HG02885 (cell line): ENCODE results near the gene RTN4R.
"Not testable (repeated sequence)": the region's sequence is repeated elsewhere in the genome, so short reads cannot be mapped to it uniquely, and the experiment has no call there.

Experiments used
- ATAC-seq: cut with Tn5 transposase; IDR thresholded peaks from one replicate; pipeline ENCODE4 v1.9.1; 2021; ENCODE audit warnings: mild to moderate bottlenecking; ENCODE audit not compliant: unreplicated experiment, poor library complexity

Gene RTN4R

DNA sequence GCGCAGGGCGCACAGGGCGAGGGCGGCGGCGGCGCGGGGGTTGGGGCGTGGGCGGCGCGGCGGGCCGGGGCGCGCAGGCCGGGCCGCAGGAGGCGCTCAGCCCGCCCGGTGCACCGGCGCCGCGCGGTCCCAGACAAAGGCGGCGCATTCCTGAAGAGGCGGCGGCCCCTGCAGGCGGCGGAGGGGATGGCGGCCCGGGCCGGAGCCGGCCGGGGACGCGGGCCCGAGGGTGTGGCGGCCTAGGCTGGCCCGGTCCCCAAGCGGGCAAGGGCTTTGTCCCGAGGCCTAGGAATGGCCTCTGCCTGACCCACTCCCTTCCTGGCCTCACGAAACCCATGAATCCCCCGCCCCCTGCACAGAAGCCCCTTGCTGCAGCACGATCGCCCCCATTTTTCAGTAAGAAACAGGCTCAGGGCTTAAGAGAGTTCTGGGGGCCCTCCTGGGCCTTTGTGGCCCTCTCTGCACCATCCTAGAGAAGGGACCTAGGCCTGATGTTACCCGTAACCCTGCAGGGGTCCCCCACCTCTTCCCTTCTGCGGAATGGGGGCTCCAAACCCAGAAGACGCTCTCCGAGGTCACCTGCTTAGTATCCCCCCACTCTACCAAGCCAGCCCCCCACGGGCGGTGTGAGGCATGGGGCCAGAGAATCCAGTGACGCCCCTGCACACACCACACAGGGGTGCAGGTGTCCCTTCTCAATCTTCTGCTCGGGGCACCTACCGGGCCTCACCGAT lies at the start of gene RTN4R:
Gene RTN4R, minus strand, starts transcription at position 40 of the 734 bp plus-strand sequence. CDS start 226 bp downstream, outside the sequence.
- ATAC-seq, result peak; percentile 62

DNA sequence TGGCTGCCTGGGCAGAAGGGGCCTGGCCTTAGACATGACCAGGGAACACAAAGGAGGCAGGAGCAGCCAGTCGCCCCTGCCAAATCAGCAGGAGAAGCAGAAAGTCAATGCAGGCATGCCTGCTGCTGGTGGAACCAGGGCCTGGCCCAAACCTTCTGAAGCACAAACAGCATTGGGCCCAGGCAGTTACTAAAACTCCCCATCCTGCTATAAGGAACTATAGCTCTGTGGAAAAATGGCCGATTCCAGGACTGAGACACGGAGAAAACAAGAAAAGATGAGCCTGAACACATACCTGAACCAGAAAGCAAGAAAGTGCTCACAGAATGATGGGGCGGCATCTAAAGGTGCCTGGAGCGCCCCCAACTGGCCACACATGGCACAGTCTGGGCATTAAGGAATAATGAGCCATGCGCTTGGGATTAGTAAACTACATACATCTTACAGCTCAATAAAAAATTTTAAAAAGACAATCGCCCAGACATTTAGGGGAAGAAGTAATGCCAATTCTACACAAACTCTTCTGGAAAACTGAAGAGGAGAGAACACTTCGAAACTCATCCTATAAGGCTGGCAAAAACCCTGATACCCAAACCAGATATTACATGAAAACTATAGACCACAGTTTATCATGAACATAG lies 49.4 kb upstream of the RTN4R start:
- ATAC-seq, result not testable (repeated sequence)

DNA sequence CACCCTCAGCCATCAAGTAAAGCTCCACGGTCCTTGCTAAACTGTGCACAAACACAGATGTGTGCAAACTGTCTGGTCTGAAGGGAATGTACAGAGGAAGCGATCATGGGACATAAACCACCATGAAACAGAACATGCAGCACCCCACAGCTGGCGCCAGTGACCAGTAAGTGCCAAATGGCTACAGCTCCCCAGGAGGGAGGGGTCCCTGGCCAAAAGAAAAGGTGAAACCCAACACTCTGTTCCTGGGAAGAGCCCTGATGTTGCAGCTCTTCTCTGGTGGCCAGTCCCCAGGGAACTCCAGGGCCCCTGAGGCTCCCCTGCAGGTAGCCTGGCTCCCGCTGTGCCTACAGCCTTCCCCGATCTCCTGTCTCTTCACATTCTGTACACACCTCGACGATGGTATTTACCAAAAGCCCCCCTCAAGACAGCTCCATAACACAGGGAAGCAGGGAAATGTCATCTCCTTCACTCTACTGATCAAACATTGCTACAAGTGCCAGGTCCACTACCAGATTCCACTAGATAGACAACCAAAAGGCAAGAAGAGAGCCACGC lies 48.8 kb upstream of the RTN4R start:
- ATAC-seq, result no peak

DNA sequence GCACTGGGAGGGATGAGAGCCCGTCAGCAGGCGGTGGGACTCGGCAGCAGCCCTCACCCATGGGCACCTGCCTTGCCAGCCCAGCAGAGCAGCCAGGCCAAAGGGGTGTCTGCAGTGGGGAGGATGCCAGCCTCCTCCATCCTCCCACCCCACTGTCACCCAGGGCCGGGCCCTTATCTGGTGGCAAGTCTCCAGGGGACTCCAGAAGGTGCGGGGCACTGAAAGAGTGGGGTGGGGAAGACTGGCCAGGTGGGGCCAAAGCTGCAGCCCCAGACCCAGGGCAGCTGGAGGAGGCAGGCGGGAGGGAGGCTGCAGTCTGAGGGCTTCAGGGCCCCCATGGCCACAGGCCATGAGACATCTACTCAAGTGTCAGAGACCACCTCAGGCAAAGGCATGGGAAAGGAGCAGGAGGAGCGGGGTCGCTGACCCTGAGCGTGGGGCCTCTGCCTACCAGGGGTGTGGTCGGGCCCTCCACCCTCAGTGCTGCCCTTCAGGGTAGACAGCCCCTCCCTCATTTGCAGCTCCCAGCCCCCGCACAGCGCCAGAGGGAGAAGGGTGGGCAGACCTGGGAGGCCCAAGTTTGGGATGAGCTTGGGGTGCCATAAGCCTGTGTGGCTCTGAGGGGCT lies 48.2 kb upstream of the RTN4R start:
- no peak for ATAC-seq

DNA sequence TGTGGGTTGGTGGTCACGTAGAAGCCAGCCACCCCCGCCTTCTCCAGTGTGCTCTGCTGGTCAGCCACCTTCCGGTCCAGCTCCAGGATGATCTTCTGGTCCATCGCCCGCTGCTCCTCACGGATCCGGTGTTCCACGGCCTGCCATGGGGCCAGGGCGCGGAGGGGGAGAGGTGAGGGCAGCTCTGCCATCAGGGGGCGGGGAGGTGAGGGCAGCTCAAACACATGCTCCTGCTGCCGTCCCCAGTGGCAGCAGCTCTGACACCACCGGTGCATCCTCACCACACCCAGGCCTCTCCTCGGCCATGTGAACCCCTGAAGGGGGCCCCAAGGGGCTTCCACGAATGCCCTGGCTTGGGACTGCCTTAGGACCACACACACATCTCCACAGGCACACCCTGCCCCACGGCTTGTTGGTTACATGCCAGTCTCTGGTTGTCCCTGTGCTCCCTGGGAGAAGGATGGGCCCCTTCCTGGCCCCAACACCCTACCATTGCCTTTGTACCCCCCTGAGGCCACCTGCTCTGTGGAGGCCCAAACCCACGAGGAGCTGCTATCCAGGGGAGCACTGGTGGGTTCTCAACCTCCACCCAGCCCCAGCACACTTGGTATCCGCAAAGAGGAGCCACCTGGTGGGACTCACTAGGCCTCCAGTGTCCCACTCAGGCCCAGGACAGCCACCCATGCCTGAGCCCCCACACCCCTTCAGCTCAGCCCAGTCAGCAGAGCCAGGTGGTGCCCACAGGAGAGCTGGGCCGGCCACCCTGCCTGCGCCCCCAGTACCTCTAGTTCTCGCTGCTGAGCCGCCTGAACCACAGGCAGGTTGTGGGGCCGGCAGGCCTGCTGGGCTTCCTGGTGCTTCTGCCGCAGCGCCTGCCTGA lies 47.5 kb upstream of the RTN4R start:
- ATAC-seq, result no peak

DNA sequence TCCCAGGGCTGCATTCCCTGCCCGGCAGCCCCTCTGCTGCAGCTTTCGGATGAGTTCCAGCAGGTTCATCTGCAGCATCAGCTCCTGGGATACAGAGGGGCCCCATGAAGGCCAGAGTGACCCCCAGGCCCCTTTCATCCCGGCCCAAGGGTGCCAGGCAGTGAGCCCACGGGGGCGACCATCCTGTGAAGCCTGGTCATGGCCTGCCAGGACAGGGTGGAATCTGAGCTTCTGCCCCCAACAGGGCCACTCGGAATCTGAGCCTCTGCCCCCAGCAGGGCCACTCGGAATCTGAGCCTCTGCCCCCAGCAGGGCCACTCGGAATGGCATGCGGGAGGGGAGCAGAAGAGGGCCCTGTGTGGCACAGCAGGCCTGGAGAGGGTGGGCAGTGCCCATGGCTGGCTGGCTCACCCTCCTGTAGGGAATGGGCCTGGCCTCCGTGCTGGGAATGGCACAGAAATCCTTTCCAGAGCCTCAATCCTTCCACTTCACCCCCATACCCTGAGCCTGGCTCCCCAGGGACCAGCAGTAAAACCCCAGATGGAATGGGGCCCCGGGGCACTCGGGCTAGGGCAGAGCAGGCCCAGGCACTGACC lies 46.7 kb upstream of the RTN4R start:
- not testable (repeated sequence) for ATAC-seq

DNA sequence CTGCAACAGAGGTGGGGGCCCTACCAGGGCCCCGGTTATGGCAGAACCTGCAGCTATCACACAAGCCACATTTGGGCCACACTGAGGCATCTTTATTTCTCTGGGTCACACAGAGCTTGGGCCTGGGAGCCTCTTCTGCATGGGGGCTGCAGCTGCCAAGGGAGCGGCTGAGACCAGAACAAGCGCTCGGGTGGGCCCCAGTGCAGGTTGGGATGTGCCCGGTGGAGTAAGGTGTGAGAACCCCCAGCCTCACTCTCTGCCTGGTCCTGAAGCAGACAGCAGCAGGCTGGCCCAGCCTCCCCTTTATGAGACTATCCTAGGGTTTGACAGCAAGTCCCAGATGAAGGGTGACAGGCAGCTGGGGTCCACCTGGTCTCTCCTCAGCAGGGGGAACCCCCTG lies 46.1 kb upstream of the RTN4R start:
- ATAC-seq, result not testable (repeated sequence)

DNA sequence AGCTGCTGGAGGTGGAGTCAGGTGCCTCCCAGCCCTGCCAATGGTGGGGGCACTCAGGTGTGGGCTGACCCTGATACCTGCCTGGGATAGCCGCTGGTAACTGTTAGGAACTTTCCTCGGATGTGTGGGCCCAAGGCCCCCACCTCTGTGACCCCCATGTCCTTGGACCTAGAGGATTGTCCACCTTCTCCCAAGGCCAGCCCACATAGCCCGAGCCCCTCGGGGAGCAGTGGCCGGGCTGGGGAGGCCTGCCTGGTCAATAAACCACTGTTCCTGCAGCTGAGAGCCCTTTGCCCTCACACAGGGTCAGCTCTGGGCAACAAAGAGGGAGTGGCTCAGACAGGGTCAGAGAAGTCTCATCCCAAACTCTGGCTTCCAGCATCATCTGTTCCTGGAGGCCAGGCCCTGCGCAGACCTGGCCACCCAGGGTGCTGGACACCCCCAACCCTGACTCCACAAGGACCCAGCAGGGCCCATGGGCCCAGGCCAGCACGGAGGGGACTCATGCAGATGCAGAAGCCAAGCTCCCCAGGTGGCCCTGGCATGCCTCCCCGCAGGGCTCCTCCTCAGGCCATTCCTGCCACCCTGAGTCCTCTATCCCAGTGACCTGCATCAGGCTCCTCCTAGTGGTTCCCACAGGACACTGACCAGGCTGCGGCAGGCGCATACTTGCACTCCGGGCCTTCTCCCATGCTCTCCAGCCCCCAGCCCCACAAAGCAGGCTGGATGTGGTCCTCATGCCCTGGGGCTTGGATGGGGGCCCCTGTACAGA lies 45.4 kb upstream of the RTN4R start:
- not testable (repeated sequence) for ATAC-seq

DNA sequence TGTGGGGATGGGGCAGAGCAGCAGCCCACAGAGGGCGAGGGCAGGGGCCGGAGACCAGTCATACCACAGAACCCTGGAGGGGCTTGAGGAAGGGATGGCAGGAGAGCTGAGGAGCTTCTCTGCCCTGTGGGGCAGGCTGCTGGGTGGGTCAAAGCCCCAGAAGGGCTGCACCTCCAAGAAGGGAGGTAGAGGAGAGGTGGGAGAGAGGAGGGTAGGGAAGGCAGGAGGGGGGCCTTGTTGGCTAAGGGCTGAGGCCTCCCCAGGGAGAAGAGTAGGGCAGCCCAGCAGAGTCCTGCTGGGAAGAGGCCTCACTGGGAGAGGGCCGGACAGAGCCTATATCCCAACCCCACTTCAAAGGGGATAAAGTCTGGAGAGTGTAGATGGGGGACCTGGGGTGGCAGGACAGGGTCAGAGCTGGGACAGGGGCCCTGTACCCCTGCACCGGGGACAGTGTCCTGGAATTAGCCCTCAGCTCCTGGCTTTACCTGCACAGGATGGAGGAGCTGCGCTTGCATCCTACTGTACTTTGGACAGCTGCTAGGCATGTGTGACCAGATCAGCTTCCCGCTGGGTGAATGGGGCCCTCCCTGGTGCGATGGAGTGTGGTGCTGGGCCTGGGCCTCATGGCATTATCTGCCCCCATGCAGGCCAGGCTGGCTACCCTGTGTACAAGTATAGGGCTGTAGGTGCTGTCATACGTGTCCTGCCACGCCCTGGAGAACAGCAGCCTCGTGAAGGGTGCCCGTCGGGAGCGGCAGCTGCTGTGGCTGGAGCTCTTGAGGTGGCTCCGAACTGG lies 44.5 kb upstream of the RTN4R start:
- ATAC-seq, result no peak

DNA sequence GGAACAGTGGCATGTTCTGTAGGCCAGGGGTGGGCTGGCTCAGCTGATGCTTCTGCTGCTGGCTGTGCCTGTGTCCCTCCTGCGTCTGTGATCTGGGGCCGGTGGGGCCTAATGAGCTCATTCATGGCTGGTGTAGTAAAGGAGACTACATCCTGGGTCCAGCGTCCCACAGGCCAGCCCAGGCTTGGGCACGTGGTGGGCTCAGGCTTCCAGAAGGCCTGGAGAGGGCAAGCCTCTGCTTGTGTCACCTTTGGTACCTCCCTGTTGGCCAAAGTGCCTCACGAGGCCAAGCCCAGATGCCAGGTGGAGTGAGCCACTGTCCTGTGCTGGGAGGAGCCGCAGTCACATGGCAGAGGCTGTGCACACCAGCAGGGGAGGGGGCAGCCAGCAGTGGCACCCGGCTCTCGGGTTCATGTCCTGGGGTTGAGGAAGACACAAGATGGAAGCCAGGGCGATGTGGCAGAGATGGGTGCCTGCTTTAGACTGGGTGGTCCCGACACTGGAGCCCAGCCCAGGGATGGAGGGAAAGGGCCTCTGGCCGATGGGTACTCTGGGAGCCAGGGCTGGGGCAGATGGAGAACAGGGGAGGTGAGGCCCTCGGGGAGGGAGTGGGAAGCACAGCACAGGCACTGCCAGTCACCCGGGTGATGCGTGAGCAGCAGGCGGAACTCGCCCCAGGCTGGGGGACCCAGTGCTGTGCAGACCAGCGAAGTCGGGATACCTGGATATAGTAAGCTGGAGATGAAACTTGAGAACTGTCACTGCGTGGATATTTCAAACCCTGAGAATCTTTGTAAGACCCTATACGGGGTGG lies 43.3 kb upstream of the RTN4R start:
- ATAC-seq, result not testable (repeated sequence)

DNA sequence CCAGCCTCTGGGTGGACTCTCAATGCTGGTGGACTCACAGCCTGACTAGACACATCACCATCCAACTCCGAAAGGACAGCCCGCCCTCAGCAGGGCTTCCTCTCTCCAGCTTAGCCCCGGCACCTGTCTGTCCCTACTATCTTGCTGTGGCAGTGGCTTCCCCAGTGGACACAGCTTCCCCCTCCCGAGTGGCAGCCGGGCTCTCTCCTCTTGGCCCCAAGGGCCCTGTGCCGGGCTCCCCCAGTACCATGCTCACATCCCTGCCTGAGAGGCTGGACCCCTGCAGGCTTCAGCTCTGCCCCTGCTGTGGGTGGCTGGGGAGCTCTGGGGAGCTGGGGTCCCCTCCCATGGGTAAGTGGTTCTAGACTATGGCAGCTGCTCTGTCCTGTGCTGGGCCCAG lies 42.7 kb upstream of the RTN4R start:
- ATAC-seq, result not testable (repeated sequence)

DNA sequence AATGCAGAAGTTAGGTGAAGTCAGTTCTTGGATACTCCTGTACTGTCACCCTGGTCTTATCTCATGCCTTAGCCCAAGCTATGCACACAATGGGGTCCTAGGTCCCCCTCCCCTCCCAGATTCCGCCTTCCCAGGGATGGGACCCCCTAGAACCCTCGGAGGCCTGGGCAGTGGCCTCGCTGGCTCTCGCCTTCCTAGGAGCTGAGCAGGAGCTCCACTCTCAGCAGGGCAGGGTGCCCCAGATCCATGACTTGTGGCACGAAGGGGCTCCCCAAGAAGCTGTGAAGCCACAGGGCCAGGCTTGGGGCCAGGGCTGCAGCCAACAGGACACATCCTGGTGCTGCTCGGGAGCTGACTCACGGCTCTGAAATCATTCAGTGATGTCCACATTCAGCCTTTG lies 42.1 kb upstream of the RTN4R start:
- ATAC-seq, result not testable (repeated sequence)

DNA sequence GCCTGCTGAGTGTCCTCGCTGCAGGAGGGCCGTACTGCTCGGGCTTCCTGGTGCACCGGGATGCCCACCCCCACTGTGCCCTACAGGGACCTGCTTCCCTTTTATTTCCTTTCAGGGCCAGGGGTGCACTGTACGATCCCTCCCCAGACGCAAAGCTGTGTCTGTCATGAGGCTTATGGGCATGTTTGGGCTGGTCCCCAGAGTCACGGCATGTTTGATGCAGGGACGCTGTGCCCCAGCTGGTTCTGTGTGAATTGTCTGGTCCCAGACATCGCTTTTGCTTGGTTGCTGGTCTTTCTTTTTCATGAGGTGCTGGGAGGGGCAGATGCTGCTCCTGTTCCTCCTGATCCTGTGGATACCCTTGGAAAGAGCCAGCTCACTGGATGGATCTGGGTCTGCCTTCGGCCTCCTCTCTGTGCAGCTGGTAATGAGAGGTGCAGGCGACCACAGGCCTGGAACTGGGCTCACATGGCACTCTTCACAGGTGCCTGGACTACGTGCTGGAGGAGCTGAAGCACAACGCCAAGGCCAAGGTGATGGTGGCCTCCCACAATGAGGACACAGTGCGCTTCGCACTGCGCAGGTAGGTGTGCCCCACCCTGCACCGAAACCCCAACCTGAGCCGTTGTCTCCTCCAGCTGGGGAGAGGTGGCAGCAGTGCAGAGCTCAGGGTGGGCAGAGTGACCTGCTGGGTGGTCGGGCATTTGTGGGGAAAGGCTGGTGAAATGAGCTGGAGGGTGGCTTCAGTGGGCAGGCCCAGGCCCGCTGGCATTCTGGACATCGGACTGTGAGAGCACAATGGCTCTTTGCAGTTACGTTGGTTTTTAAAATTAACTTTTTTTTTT lies 40.9 kb upstream of the RTN4R start:
- ATAC-seq, result not testable (repeated sequence)

DNA sequence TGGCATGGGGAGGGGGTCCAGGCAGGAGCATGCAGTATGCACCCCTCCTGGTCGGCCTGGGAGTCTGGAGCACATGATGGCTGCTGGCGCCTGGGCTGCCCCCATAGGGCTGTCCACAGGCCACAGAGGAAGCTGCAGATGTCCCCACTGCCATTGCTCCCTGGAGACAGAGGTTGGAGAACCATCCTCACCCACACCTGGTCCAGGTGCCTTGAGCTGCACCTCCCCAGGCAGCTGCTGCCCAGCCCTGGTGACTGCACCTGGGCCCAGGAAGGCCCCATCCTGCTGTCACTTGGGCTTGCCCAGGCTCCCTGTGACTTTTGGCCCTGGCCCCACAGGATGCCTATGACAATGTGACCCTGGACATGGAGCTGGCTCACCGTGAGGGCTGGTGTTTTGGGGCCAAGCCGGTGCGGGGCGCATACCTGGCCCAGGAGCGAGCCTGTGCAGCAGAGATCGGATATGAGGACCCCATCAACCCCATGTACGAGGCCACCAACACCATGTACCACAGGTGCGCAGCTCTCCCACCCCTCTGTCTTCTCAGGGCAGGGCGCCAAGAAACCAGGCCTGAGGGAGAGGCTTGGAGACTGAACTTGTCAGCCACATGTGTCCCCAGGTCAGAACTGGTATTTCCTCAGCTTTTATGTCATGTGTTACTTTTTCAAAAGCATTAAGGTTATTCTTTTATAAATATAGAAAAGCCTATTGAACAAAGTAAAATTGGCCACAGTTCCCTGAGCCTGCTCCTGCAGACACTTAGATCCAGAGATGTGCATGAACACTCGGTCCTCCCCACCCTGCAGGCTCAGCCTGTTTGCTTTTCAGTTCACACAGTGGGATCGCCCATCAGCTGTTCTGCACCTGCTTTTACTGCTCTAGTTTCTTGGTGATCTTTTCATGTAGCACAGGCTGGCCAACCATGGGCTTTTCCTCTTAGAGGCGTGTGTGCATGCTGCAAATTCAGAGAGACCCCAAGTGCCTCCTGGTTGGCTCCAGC lies 39.6 kb upstream of the RTN4R start:
- not testable (repeated sequence) for ATAC-seq
